ENCODE data around the gene KSR1. TPM values are rescaled to one million over a fixed set of nuclear protein-coding genes. Genes with fewer than 3 reads are reported as not detected.

The KSR1 gene
- total and polyA plus RNA-seq, 10 of the 15 experiments (the other 5 are each of a cell fraction or from before 2014, with no cell fraction given) = 0.97 to 66.6 (median 22.9) TPM

GRCh38 chr17:27618417-27618816 lies 162.2 kb downstream of the KSR1 start (continued):
- TF ChIP-seq E2F8 (IDR thresholded peaks at IDR 0.05; ENCODE audit: low read depth, partially characterized antibody) = no peak
- no peak for TF ChIP-seq SUPT20H (IDR thresholded peaks at IDR 0.05; ENCODE audit: borderline replicate concordance, control insufficient read depth, low read depth, low read length)
- TF ChIP-seq FOS (IDR thresholded peaks at IDR 0.05; ENCODE audit: borderline replicate concordance, extremely low read depth, insufficient read length) = no peak
- TF ChIP-seq EED (IDR thresholded peaks at IDR 0.05; ENCODE audit: low read depth) = no peak
- TF ChIP-seq NBN (IDR thresholded peaks at IDR 0.05) = no peak
- no peak for TF ChIP-seq MEF2B (IDR thresholded peaks at IDR 0.05; ENCODE audit: partially characterized antibody, poor library complexity, severe bottlenecking)
- TF ChIP-seq SIN3A (IDR thresholded peaks at IDR 0.05; ENCODE audit: low read depth, low read length) = no peak

- no TSS peak for BruUV-seq (replicated peaks)
- no peaks in the 10 kb centered on the region; the same call in 2 of the 3 replicates for H3K9me3 ChIP-seq (replicated peaks; ENCODE audit: control insufficient read depth, insufficient read depth, low read length)
- H3K36me3 ChIP-seq (ENCODE audit: control insufficient read depth in 2 of 2, insufficient read depth in 2 of 2, low read length in 1 of 2) = peaks cover 19 to 47% of the 10 kb centered on the region in 2 experiments
- in situ Hi-C loops (cut with MboI) (no loop called here), intact Hi-C loops (cut with micrococcal nuclease; ENCODE audit: unreplicated experiment) (no loop called here)
- no peak overlapping the region for H3K4me2 ChIP-seq (ENCODE audit: control insufficient read depth, insufficient read depth)
- no peak overlapping the region for H3K9ac ChIP-seq (ENCODE audit: control insufficient read depth, insufficient read depth, low read length)
- H3K79me2 ChIP-seq (ENCODE audit: control insufficient read depth, insufficient read depth, low read length) = no peaks in the 10 kb centered on the region
- no peak overlapping the region for H3K27ac ChIP-seq (ENCODE audit: control insufficient read depth, insufficient read depth)
- TF ChIP-seq CTCF (IDR thresholded peaks at IDR 0.05 in 2 of 3, conservative IDR thresholded peaks at IDR 0.05 in 1 of 3; ENCODE audit: control insufficient read depth in 2 of 3, extremely low read depth in 1 of 3, insufficient read depth in 1 of 3, low read depth in 3 of 3, low read length in 3 of 3) = no peak
- TF ChIP-seq ZNF622 (IDR thresholded peaks at IDR 0.05) = no peak
- no peak for TF ChIP-seq HCFC1 (IDR thresholded peaks at IDR 0.05; ENCODE audit: low read length)
- no peak for TF ChIP-seq IRF3 (IDR thresholded peaks at IDR 0.05)
- DNase-seq (ENCODE audit: low read depth, low spot score) (no peak), FAIRE-seq (no peak), ATAC-seq (no peak)
- WGBS (ENCODE audit: insufficient coverage, insufficient replicate concordance, low lambda C conversion rate, missing lambda C conversion rate) = 58% methylated on average over 9 of the region's 9 CpGs
- peaks cover 5% of the 10 kb centered on the region; the same call in 1 of the 2 replicates for H3K4me1 ChIP-seq (ENCODE audit: control insufficient read depth, insufficient read depth, low read length)
- ChIA-PET CTCF (interaction anchor here (1.0 to 1.4 kb wide), 2 partner anchors 21 to 32 kb away, joined by 3 to 4 read pairs; no protein-coding TSS in a partner anchor), SMC1A (ENCODE audit: uncharacterized antibody, unreplicated experiment) (interaction anchor here (1.2 kb wide), 2 partner anchors 11 to 19 kb away, joined by 3 read pairs; no protein-coding TSS in a partner anchor), POLR2A (no interaction called here), RAD21 (ENCODE audit: unreplicated experiment) (interaction anchor here (0.9 kb wide), 1 partner anchor 17 kb away, joined by 3 read pairs; no protein-coding TSS in a partner anchor)
- no peaks in the 10 kb centered on the region for H3K27me3 ChIP-seq (replicated peaks in 1 of 2; ENCODE audit: control insufficient read depth in 2 of 2, insufficient read depth in 2 of 2, low read length in 1 of 2)
- no peak overlapping the region for H3K4me3 ChIP-seq
- no peaks in the 10 kb centered on the region for H4K20me1 ChIP-seq (ENCODE audit: control insufficient read depth, insufficient read depth)
- H2AFZ ChIP-seq (ENCODE audit: control insufficient read depth, low read depth, low read length) = no peak overlapping the region
These were observed 164.5 kb downstream of the KSR1 start for GRCh38 chr17:27620721-27621120.

Data from GM12878 (cell line).